Adipose tissue (tissue), 3 donors: ENCODE results near the gene JAK3. TPM values are rescaled to one million over a fixed set of nuclear protein-coding genes. Genes with fewer than 3 reads are reported as not detected.

Source experiments
- H3K27ac ChIP-seq: one replicate; pipeline ENCODE4 v1.5.1; 2013; ENCODE audit warnings: low read depth, low read length
- WGBS, 3 donors: extraction: QIAGEN DNeasy Blood & Tissue Kit; methylation state at CpG; one replicate each; pipeline ENCODE4 v1.1.7; 2013; 5-methylcytosine and 5-hydroxymethylcytosine counted together
- polyA plus RNA-seq, 3 donors: library from polyadenylated mRNA; stranded (reverse); fragments of 200-250 nt; gene quantifications; one replicate each; pipeline ENCODE4 v1.2.3, GENCODE V29; 2013
- donor health status: healthy with polysubstance abuse.
- donor health status: Bipolar disorder and iron deficiency.
- donor health status: healthy.

JAK3 gene
- polyA plus RNA-seq, 3 donors, result 1.9 to 11.1 (median 9.7) TPM

DNA sequence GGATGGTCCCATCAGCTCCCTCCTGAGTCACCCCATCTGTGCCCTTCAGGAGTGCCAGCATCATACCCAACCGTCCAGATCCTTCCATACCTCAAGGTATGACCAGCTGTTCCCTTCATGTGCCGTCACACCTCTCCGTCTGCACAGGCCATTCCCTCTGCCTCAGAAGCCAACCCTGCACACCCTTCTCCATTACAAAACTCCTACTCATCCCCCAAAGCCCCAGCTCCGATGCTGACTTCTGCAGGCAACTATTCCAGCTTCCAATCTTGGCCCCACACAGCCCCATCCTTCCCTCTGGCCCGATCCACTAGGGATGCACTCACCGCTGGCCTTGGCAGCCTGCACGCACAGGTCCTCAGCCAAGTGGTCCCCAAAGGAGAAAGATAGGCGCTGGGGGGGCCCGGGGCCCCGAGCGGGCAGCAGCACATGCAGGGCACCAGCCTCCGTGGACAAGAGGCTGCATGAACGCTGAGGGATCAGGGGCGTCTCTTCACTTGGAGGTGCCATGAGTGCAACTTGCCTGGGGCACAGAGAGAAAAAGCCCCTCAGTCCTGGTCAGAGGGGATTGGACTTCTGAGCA, 3.8 kb downstream of the JAK3 start:
- 82 to 91% (median 84%) methylated on average over 14 of the region's 14 CpGs for WGBS, 3 donors
- no peak overlapping the region for H3K27ac ChIP-seq

- 73 to 88% (median 79%) methylated on average over 9 of the region's 9 CpGs for WGBS, 3 donors
- no peak overlapping the region for H3K27ac ChIP-seq
Measured at GRCh38 chr19:17843292-17843827, 4.4 kb downstream of the JAK3 start.

- no peak overlapping the region for H3K27ac ChIP-seq
- 51 to 84% (median 78%) methylated on average over 20 of the region's 20 CpGs for WGBS, 3 donors
Measured at GRCh38 chr19:17842663-17843291, 5.0 kb downstream of the JAK3 start.

DNA sequence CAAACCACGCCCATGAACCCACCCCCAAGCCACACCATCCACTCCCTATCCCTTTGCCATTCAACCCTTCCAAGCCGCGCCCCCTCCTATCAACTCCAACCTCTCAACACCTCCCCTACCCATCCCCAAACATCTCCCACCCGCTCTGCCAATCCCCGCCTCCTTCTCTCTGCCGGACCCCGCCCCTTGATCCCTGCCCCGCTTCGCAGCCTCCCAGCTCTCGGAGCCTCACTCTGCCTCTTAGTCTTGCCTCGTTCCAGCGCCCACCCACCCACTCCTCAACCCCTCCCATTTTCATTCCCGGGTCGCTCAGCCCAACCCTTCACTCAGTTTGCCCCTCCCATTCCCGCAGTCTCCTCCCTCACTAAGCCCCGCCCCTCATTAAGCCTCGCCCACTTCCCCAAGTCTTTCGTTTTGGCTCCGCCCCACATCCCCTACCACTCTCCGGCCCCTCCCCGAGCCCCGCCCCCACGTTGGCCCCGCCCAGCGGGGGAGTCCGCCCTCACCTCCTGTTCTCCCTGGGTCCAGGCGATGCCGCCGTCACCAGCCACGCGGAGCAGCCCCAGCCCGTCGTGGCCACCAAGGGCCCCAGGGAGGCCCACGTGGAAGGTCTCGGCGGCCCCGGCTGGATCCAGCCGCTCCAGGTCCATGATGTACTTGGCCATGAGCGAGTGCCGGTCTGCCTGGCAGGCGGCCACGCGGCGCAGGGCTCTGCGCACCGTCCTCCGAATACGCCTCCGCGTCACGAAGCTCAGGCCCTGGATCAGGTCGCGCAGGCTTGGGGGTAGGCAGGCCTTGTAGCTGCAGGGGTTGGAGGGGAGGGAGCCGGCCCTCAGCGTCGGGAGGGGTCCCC, 5.7 kb downstream of the JAK3 start:
- 14 to 54% (median 43%) methylated on average over 55 to 56 of the region's 56 CpGs for WGBS, 3 donors
- no peak overlapping the region for H3K27ac ChIP-seq

DNA sequence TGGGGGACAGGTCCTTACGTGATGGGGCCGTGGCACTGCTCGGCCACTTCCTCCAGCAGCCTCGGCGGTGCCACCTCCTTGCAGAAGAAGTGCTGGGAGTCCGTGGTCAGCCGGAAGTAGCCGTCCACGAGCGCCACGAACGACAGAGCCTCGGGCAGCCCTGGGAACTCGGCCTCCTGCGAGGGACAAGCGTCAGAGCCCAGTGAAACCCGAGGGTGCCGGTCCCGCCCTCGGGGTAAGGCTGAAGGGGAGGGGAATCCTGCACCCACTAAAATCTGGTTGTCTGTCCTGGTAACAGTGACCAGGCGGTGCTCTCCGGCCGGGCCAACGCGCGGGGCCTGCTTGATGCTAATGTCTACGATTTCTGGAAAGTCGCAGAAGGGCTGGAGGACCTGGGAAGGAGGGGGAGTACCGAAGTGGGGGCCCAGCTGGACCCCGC, 6.4 kb downstream of the JAK3 start:
- H3K27ac ChIP-seq, result no peak overlapping the region
- 10 to 52% (median 39%) methylated on average over 25 to 30 of the region's 30 CpGs for WGBS, 3 donors

GRCh38 chr19:17840019-17840418, 7.8 kb downstream of the JAK3 start:
- WGBS, 3 donors, result 72 to 92% (median 84%) methylated on average over 6 of the region's 6 CpGs

GRCh38 chr19:17837972-17838371, 9.8 kb downstream of the JAK3 start:
- WGBS, 3 donors, result 81 to 97% (median 95%) methylated on average over 7 of the region's 7 CpGs

More at GRCh38 chr19:17840019-17840418, 7.8 kb downstream of the JAK3 start:
- H3K27ac ChIP-seq, result no peak overlapping the region

GRCh38 chr19:17836530-17836929, 11.3 kb downstream of the JAK3 start:
- H3K27ac ChIP-seq, result no peak overlapping the region
- WGBS, 3 donors, result 43 to 85% (median 83%) methylated on average over 4 of the region's 4 CpGs

More at GRCh38 chr19:17837972-17838371, 9.8 kb downstream of the JAK3 start:
- no peak overlapping the region for H3K27ac ChIP-seq

DNA sequence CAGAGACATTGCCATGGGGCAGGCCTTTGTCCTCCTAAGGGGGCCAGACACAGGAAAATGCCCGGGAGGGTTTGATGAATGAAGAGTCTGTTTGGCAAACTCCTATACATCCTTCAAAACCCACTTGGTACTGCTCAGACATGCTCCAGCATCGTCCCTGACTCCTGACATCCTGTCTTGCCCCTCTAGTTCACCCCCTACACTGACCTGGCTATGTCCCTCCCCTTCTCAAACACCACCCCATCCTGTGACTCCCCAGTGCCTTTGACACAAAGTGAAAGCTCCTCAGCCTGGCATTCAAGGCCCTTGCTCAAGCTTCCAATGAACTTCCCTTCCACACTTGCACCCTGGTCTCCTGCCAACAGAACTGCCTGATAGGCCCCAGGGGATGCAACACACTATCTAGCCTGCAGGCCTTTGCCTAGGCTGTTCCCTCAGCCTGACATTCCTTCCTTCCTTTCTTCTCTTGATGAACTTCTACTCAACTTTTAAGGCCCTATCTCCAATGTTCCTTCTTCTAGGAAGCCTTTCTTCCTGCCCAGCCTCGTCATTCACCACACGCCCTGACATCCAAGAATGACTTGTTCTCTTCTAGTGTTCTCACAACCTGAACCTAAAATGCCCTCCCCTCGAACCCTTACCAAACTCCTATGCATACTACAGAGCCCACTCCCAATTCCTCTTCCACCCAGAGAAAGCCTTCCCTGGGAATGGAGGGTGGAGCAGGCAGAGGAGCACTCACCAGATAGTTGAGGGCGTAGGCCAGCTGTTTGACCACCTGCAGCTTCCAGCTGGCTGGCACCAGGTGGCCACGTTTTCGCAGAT, 12.4 kb downstream of the JAK3 start:
- WGBS, 3 donors, result 65 to 85% (median 74%) methylated on average over 8 of the region's 8 CpGs
- H3K27ac ChIP-seq, result no peak overlapping the region

- 67 to 88% (median 85%) methylated on average over 27 of the region's 27 CpGs for WGBS, 3 donors
- H3K27ac ChIP-seq, result no peak overlapping the region
Measured at GRCh38 chr19:17834350-17835181, 13.2 kb downstream of the JAK3 start.

DNA sequence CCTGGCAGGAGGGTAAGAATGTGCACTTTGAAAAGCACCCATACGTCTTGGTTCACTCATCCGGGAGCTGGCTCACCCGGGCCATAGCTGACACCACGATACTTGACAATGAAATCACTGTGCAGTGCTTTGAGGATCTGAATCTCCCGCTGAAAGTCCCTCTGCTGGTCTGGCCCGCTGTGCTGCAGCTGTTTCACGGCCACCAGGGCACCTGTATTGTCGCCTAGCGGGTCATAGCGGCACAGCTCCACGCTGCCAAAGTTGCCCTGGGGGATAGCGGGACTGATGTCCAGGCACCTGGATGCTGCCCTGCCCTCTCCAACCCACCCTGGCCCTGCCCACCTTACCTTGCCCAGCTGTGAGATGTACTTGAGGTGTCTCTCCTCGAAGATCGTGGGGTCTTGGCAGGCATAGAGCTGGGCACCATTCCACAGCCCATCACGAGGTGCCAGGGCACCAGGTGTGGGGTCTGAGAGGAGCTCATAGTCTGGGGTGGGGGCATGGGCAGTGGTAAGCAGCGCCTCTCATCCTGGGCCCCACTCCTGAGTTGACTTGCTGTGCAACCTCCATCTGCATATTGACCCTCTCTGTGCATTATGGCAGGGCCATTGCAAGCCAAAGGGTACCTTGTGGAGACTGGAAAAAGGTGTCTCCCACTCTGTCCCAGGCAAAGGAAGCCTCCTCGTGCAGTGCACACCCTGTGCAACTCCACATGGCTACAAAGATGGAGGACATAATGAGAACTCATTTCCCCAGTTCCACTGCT, 15.2 kb downstream of the JAK3 start:
- H3K27ac ChIP-seq, result no peak overlapping the region
- WGBS, 3 donors, result 84 to 93% (median 89%) methylated on average over 17 of the region's 17 CpGs

- no peak overlapping the region for H3K27ac ChIP-seq
- WGBS, 3 donors, result 22 to 76% (median 66%) methylated on average over 25 of the region's 25 CpGs
Measured at GRCh38 chr19:17831419-17831888, 16.3 kb downstream of the JAK3 start.

GRCh38 chr19:17830567-17831418, 17.0 kb downstream of the JAK3 start:
- no peak overlapping the region for H3K27ac ChIP-seq
- 8 to 56% (median 47%) methylated on average over 47 to 50 of the region's 50 CpGs for WGBS, 3 donors

DNA sequence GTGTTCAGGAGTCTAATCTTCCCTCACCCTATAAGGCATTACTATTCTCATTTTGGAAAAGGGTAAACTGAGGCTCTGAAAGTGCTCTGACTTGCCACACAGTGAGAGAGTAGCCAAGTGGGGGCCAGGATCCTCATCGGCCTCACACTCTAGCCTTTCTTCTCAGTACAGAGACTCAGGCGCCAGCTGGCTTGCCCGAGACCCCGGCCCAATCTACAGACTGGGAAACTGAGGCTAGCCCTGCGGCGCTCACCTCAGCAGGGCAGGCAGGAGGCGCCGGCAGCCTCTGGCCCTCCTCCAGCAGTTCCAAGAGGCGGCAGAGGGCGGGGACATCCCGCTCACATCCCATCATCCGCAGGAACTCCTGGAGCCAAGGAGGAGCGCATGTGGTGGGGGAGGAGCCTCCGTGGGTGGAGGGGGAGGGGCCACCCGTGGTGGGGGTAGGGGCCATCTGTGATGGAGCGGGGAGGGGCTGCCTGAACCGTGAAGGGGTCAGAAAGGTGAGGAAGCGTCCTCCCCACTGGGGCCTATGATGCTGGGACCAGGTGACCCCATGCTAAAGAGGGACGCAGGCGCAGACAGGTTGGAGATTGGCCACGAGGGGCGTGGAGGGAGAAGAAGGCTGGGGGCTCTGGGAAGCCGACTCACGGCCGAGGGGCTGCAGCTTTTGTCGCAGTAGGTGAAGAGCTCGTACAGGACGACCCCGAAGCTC, 17.8 kb downstream of the JAK3 start:
- 14 to 49% (median 45%) methylated on average over 29 of the region's 29 CpGs for WGBS, 3 donors
- no peak overlapping the region for H3K27ac ChIP-seq

GRCh38 chr19:17826508-17827056, 21.2 kb downstream of the JAK3 start:
- H3K27ac ChIP-seq, result no peak overlapping the region
- 69 to 95% (median 89%) methylated on average over 13 of the region's 13 CpGs for WGBS, 3 donors
